NB4 (cell line): ENCODE results near the gene MLXIP.
A peak's percentile ranks its signal among the peaks of the same experiment; 100 is the strongest.

Source experiments
- DNase-seq: peaks from one replicate; pipeline ENCODE4 v3.0.0; 2010; ENCODE audit warnings: low read depth
- H3K4me3 ChIP-seq: one replicate; pipeline ENCODE4 v1.5.1; 2011; ENCODE audit warnings: mild to moderate bottlenecking, low read depth, low read length, moderate library complexity
- MYC ChIP-seq: IDR thresholded peaks from 2 replicates; pipeline ENCODE4 v1.6.1; 2011; ENCODE audit warnings: low read depth, low read length
- POLR2A ChIP-seq: IDR thresholded peaks from 2 replicates; pipeline ENCODE4 v1.6.1; 2011; ENCODE audit warnings: mild to moderate bottlenecking; ENCODE audit not compliant: insufficient read length; ENCODE audit errors: extremely low read depth
- TF ChIP-seq, protein P1 (sequence below): IDR thresholded peaks from one replicate; pipeline ENCODE4 v1.5.1; 2012; ENCODE audit warnings: low read depth, low read length
- TF ChIP-seq, protein P2 (sequence below): IDR thresholded peaks from 2 replicates; pipeline ENCODE4 v1.6.1; 2011; ENCODE audit warnings: low read depth, low read length

Gene MLXIP

DNA sequence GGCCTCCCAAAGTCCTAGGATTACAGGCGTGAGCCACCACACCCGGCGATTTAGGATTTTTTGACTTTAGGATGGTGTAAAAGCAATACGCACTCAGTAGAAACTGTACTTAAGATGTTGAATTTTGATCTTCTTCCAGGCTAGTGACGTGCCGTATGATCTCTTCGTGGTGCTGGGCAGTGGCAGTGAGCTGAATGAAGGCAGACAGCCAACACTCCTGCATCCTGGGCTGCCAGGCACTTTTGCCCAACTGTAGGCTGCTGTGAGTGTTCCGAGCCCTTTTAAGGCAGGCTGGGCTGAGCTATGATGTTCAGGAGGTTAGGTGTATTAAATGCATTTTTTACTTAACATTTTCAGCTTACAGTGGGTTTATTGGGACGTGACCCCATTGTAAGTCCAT is 74.2 kb downstream of the MLXIP start:
- TF ChIP-seq MYC, result no peak
- no peak for TF ChIP-seq POLR2A
- TF ChIP-seq, protein P1, sequence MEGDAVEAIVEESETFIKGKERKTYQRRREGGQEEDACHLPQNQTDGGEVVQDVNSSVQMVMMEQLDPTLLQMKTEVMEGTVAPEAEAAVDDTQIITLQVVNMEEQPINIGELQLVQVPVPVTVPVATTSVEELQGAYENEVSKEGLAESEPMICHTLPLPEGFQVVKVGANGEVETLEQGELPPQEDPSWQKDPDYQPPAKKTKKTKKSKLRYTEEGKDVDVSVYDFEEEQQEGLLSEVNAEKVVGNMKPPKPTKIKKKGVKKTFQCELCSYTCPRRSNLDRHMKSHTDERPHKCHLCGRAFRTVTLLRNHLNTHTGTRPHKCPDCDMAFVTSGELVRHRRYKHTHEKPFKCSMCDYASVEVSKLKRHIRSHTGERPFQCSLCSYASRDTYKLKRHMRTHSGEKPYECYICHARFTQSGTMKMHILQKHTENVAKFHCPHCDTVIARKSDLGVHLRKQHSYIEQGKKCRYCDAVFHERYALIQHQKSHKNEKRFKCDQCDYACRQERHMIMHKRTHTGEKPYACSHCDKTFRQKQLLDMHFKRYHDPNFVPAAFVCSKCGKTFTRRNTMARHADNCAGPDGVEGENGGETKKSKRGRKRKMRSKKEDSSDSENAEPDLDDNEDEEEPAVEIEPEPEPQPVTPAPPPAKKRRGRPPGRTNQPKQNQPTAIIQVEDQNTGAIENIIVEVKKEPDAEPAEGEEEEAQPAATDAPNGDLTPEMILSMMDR, result no peak
- TF ChIP-seq, protein P2, sequence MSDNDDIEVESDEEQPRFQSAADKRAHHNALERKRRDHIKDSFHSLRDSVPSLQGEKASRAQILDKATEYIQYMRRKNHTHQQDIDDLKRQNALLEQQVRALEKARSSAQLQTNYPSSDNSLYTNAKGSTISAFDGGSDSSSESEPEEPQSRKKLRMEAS, result no peak
- H3K4me3 ChIP-seq, result no peak overlapping the region

DNA sequence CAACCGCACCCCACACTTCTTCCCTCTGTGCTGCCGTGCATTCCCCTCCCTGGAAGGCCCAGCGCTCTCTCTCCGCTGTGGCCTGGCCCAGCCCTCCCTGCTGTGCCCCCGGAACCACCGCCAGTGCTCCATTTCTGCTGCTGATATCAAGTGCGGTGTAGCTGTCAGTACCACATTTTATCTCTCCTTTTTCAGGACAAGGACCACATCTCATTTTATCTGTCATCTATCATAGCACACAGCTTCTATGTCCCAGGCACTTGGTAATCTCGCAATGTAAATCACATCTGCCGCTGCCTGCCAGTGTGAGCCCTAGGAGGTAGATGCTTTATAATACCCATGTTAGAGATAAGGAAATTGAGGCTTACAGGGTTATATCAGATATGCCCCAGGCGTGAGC is 77.1 kb downstream of the MLXIP start:
- TF ChIP-seq, protein P1, result no peak
- TF ChIP-seq POLR2A (no peak), MYC (no peak)
- TF ChIP-seq, protein P2, result no peak
- H3K4me3 ChIP-seq, result no peak overlapping the region
- no peak for DNase-seq

More for the DNA sequence above, 74.2 kb downstream of the MLXIP start:
- no peak for DNase-seq

DNA sequence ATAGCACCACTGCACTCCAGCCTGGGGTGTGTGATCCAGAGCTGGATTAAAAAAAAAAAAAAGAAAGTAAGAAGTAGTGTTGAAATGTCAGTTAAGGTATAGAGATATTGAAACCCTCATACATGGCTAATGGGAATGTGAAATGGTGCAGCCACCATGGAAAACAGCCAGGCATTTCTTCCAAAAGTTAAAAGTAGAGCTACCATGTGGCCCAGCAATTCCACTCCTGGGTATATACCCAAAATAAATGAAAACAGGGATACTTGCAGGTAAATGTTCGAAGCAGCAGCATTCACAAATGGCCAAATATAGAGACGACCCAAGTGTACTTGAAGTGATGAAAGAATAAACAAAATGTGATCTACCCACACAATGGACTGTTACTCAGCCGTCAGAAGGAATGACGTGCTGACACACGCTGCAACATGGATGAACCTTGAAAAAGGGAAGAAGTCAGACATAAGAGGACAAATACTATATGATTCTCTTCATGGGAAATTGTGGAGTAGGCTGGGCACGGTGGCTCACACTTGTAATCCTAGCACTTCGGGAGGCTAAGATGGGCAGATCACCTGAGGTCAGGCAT is 80.2 kb downstream of the MLXIP start:
- H3K4me3 ChIP-seq, result no peak overlapping the region

DNA sequence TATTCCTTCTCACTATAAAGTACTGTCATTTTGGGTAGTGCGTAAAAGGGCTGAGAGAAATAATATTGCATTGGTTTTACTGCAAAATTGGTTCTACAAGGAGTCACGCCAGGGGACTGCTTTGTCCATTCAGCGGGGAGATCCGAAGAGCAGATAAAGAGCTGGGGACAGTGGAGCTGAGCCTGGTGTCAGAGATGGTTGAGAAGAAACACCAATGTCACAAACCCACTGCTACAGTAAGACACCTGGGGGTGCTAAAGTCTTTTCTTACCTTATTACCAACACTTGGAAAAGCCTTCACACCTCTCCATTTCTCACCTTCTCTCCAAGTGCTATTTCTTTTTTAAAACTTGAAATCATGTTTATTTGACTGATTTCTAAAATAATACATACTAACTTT is 81.3 kb downstream of the MLXIP start:
- no peak for DNase-seq
- TF ChIP-seq, protein P2, result no peak
- TF ChIP-seq, protein P1, result peak; percentile 4
- TF ChIP-seq MYC, result no peak
- TF ChIP-seq POLR2A, result no peak

More for the DNA sequence above, 80.2 kb downstream of the MLXIP start:
- no peak for DNase-seq
- TF ChIP-seq MYC (no peak), POLR2A (no peak)
- TF ChIP-seq, protein P1, result no peak
- TF ChIP-seq, protein P2, result no peak

DNA sequence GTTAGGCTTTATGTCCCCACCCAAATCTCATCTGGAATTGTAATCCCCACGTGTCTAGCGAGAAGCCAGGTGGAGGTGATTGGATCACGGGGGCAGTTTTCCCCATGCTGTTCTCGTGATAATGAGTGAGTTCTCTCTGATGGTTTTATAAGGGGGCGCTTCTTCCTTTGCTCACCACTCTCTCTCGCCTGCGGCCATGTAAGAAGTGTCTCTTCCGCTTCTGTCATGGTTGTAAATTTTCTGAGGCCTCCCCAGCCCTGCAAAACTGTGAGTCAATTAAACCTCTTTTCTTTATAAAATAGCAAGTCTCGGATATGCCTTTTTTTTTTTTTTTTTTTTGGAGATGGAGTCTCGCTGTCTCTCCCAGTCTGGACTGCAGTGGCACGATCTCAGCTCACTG is 82.2 kb downstream of the MLXIP start:
- no peak overlapping the region for H3K4me3 ChIP-seq
- TF ChIP-seq MYC (no peak), POLR2A (no peak)
- TF ChIP-seq, protein P1, result no peak
- TF ChIP-seq, protein P2, result no peak
- no peak for DNase-seq

More for the DNA sequence above, 81.3 kb downstream of the MLXIP start:
- no peak overlapping the region for H3K4me3 ChIP-seq
